Parathyroid adenoma (tissue), 2 donors: ENCODE results near the gene GPRIN3.

ENCODE experiments used
- H2AFZ ChIP-seq: fragments of 300-600 bp; sonication (generic); one replicate; pipeline ENCODE4 v1.7.0; 2017; ENCODE audit warnings: antibody characterized with exemption, mild to moderate bottlenecking
- H3K27ac ChIP-seq: fragments of 300-600 bp; sonication (generic); one replicate; pipeline ENCODE4 v1.7.0; 2017
- H3K27me3 ChIP-seq: fragments of 300-600 bp; sonication (generic); one replicate; pipeline ENCODE4 v1.7.0; 2017; ENCODE audit warnings: low read length; ENCODE audit not compliant: control insufficient read depth, insufficient read depth
- H3K36me3 ChIP-seq: fragments of 300-600 bp; sonication (generic); one replicate; pipeline ENCODE4 v1.7.0; 2017; ENCODE audit warnings: low read length; ENCODE audit not compliant: control insufficient read depth, insufficient read depth
- H3K4me1 ChIP-seq: fragments of 300-600 bp; sonication (generic); one replicate; pipeline ENCODE4 v1.7.0; 2017; ENCODE audit warnings: control low read depth
- H3K4me2 ChIP-seq: fragments of 300-600 bp; sonication (generic); one replicate; pipeline ENCODE4 v1.7.0; 2017; ENCODE audit warnings: low read length
- H3K4me3 ChIP-seq: fragments of 300-600 bp; sonication (generic); one replicate; pipeline ENCODE4 v1.7.0; 2017; ENCODE audit warnings: low read depth, low read length
- H3K79me2 ChIP-seq: fragments of 300-600 bp; sonication (generic); one replicate; pipeline ENCODE4 v1.7.0; 2017; ENCODE audit warnings: control low read depth
- H3K9ac ChIP-seq: fragments of 300-600 bp; sonication (generic); one replicate; pipeline ENCODE4 v1.7.0; 2017; ENCODE audit warnings: mild to moderate bottlenecking
- H3K9me3 ChIP-seq: fragments of 300-600 bp; sonication (generic); one replicate; pipeline ENCODE4 v1.7.0; 2017; ENCODE audit warnings: low read length; ENCODE audit not compliant: control insufficient read depth
- TF ChIP-seq, protein P1 (sequence below): fragments of 300-600 bp; sonication (generic); IDR thresholded peaks from one replicate; pipeline ENCODE4 v1.7.0; 2017; ENCODE audit warnings: antibody characterized with exemption, mild to moderate bottlenecking
- donor health status: primary hyperparathyroidism.

Gene GPRIN3

GRCh38 chr4:89248879-89249281 lies 58.7 kb downstream of the GPRIN3 start:
- peak overlapping the region; percentile 65 for H2AFZ ChIP-seq
- peak overlapping the region; percentile 54 for H3K4me3 ChIP-seq
- H3K4me2 ChIP-seq, result peak overlapping the region; percentile 87
- H3K27ac ChIP-seq, result peak overlapping the region; percentile 36
- H3K36me3 ChIP-seq, result no peaks in the 10 kb centered on the region
- peaks cover 3% of the 10 kb centered on the region for H3K4me1 ChIP-seq
- no peaks in the 10 kb centered on the region for H3K27me3 ChIP-seq
- no peak overlapping the region for H3K9ac ChIP-seq
- no peaks in the 10 kb centered on the region for H3K79me2 ChIP-seq
- H3K9me3 ChIP-seq, result no peaks in the 10 kb centered on the region
- TF ChIP-seq, protein P1, sequence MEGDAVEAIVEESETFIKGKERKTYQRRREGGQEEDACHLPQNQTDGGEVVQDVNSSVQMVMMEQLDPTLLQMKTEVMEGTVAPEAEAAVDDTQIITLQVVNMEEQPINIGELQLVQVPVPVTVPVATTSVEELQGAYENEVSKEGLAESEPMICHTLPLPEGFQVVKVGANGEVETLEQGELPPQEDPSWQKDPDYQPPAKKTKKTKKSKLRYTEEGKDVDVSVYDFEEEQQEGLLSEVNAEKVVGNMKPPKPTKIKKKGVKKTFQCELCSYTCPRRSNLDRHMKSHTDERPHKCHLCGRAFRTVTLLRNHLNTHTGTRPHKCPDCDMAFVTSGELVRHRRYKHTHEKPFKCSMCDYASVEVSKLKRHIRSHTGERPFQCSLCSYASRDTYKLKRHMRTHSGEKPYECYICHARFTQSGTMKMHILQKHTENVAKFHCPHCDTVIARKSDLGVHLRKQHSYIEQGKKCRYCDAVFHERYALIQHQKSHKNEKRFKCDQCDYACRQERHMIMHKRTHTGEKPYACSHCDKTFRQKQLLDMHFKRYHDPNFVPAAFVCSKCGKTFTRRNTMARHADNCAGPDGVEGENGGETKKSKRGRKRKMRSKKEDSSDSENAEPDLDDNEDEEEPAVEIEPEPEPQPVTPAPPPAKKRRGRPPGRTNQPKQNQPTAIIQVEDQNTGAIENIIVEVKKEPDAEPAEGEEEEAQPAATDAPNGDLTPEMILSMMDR, result no peak

DNA sequence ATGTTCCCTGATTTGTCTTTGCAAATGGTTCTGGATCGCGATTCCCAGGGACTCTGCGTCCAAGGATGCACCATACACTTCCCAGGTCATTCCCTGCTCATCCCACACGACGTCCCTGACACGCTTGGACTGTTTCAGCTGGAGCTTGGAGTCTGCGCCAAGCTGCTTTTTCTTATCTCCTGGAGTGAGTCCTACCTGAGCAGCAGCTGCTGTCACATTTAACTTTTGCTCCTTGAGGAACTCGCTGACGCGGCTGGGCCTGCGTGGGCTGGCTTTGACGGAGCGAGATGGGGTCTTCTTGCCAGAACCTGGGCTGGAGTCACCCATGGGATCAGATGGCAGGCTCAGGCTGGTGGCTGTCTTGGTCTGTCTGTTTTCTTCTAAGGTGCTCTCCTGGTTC lies 59.6 kb downstream of the GPRIN3 start:
- H3K36me3 ChIP-seq, result no peaks in the 10 kb centered on the region
- no peaks in the 10 kb centered on the region for H3K9me3 ChIP-seq
- TF ChIP-seq, protein P1, result no peak
- H3K4me1 ChIP-seq, result peaks cover 3% of the 10 kb centered on the region
- peak overlapping the region; percentile 29 for H2AFZ ChIP-seq
- H3K27me3 ChIP-seq, result no peaks in the 10 kb centered on the region
- H3K27ac ChIP-seq, result peak overlapping the region; percentile 36
- no peaks in the 10 kb centered on the region for H3K79me2 ChIP-seq
- H3K4me2 ChIP-seq, result peak overlapping the region; percentile 87
- peak overlapping the region; percentile 12 for H3K4me3 ChIP-seq
- H3K9ac ChIP-seq, result no peak overlapping the region

DNA sequence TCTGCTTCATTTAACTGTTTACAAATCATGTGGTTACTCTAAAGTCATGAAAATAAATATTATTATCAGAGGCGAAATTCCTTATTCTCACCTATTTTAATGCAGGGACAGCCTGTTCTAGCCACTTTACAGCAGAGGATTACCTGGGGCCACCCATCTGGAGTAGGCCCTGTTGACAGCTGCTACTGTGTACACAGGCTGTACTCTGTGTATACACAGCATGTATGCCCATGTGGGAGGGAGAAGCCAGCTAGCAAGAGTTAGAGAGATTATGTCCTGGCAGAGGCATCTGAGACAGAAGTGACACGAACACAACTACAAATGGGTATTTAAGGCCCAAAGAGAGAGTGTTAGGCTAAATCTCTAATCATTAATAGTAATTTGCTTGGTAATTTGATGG lies 62.1 kb downstream of the GPRIN3 start:
- Histone ChIP-seq H3K4me2 (no peak overlapping the region), H3K9me3 (no peaks in the 10 kb centered on the region), H3K36me3 (no peaks in the 10 kb centered on the region), H3K27me3 (no peaks in the 10 kb centered on the region), H3K9ac (no peak overlapping the region), H3K4me3 (no peak overlapping the region), H3K27ac (no peak overlapping the region), H3K4me1 (peaks cover 3% of the 10 kb centered on the region), H2AFZ (no peak overlapping the region), H3K79me2 (no peaks in the 10 kb centered on the region)
- TF ChIP-seq, protein P1, result no peak

- Histone ChIP-seq H3K27me3 (no peaks in the 10 kb centered on the region), H3K4me2 (no peak overlapping the region), H3K4me3 (no peak overlapping the region), H3K36me3 (no peaks in the 10 kb centered on the region), H3K9ac (no peak overlapping the region), H3K4me1 (peaks cover 3% of the 10 kb centered on the region), H2AFZ (no peak overlapping the region), H3K27ac (no peak overlapping the region), H3K79me2 (no peaks in the 10 kb centered on the region), H3K9me3 (no peaks in the 10 kb centered on the region)
- TF ChIP-seq, protein P1, result no peak
These were observed 63.8 kb downstream of the GPRIN3 start for GRCh38 chr4:89243733-89244252.
